SK-N-SH (cell line): ENCODE results near the gene GNAI1.

Experiments
- CTCF ChIP-seq: fragments of 200-600 bp; sonication (generic); IDR thresholded peaks from 2 replicates; pipeline ENCODE4 v1.6.1; 2017; ENCODE audit warnings: antibody characterized with exemption, mild to moderate bottlenecking, moderate library complexity
- EP300 ChIP-seq, 2 experiments: IDR thresholded peaks; 2 replicates each; pipeline versions ENCODE4 v1.4.0 to v1.6.1; 2012; ENCODE audit warnings: borderline replicate concordance in 1 of 2, low read depth in 1 of 2, low read length in 1 of 2
- EZH2phosphoT487 ChIP-seq: fragments of 200-600 bp; sonication (generic); IDR thresholded peaks from 2 replicates; pipeline ENCODE4 v1.6.1; 2017; ENCODE audit warnings: low read depth, mixed run types, mild to moderate bottlenecking, antibody characterized with exemption, moderate library complexity, borderline replicate concordance
- IRF3 ChIP-seq: fragments of 150-350 bp; IDR thresholded peaks from 2 replicates; pipeline ENCODE4 v1.6.1; 2016; ENCODE audit warnings: mild to moderate bottlenecking, low read depth, low read length
- JUND ChIP-seq: IDR thresholded peaks from 2 replicates; pipeline ENCODE4 v1.4.0; 2012
- MAX ChIP-seq: IDR thresholded peaks from 2 replicates; pipeline ENCODE4 v1.4.0; 2012; ENCODE audit warnings: low read depth
- MEF2A ChIP-seq: IDR thresholded peaks from 2 replicates; pipeline ENCODE4 v1.4.0; 2012; ENCODE audit warnings: low read depth, borderline replicate concordance
- RAD21 ChIP-seq: IDR thresholded peaks from 2 replicates; pipeline ENCODE4 v1.6.1; 2012; ENCODE audit warnings: mild to moderate bottlenecking, low read length
- REST ChIP-seq: IDR thresholded peaks from 2 replicates; pipeline ENCODE4 v1.6.1; 2012; ENCODE audit warnings: mild to moderate bottlenecking, low read depth, low read length, moderate library complexity
- RFX5 ChIP-seq: IDR thresholded peaks from 2 replicates; pipeline ENCODE4 v1.6.1; 2012; ENCODE audit warnings: mild to moderate bottlenecking, improper control_type of control experiment, low read length
- TAF1 ChIP-seq: IDR thresholded peaks from 2 replicates; pipeline ENCODE4 v1.6.1; 2012; ENCODE audit warnings: low read depth, mild to moderate bottlenecking, low read length, moderate library complexity, borderline replicate concordance
- TEAD4 ChIP-seq: IDR thresholded peaks from 2 replicates; pipeline ENCODE4 v1.4.0; 2012; ENCODE audit warnings: mild to moderate bottlenecking, borderline replicate concordance; ENCODE audit not compliant: insufficient read depth
- USF1 ChIP-seq: IDR thresholded peaks from 2 replicates; pipeline ENCODE4 v1.4.0; 2012; ENCODE audit warnings: low read depth, borderline replicate concordance
- USF2 ChIP-seq: fragments of 150-350 bp; IDR thresholded peaks from 2 replicates; pipeline ENCODE4 v1.6.1; 2017; ENCODE audit warnings: antibody characterized with exemption, low read length, low read depth, borderline replicate concordance

GRCh38 chr7:80129785-80130184 lies 4.8 kb upstream of the GNAI1 start:
- no peak for TF ChIP-seq EZH2phosphoT487
- TF ChIP-seq TEAD4, result no peak
- no peak for TF ChIP-seq EP300 (IDR thresholded peaks at IDR 0.05; ENCODE audit: borderline replicate concordance in 1 of 2, low read depth in 1 of 2, low read length in 1 of 2)
- no peak for TF ChIP-seq CTCF
- TF ChIP-seq JUND, result no peak
- TF ChIP-seq RFX5, result no peak
- no peak for TF ChIP-seq MEF2A
- no peak for TF ChIP-seq USF1
- no peak for TF ChIP-seq RAD21
- no peak for TF ChIP-seq USF2
- no peak for TF ChIP-seq REST
- no peak for TF ChIP-seq IRF3
- no peak for TF ChIP-seq MAX
- no peak for TF ChIP-seq TAF1
